ENCODE measurements around the gene CALCOCO2.
"Not testable (repeated sequence)": the region's sequence is repeated elsewhere in the genome, so short reads cannot be mapped to it uniquely, and the experiment has no call there.

- not testable (repeated sequence) for TF ChIP-seq ZBTB39 (CRISPR knock-in tag; IDR thresholded peaks at IDR 0.05)
- TF ChIP-seq, protein P1, sequence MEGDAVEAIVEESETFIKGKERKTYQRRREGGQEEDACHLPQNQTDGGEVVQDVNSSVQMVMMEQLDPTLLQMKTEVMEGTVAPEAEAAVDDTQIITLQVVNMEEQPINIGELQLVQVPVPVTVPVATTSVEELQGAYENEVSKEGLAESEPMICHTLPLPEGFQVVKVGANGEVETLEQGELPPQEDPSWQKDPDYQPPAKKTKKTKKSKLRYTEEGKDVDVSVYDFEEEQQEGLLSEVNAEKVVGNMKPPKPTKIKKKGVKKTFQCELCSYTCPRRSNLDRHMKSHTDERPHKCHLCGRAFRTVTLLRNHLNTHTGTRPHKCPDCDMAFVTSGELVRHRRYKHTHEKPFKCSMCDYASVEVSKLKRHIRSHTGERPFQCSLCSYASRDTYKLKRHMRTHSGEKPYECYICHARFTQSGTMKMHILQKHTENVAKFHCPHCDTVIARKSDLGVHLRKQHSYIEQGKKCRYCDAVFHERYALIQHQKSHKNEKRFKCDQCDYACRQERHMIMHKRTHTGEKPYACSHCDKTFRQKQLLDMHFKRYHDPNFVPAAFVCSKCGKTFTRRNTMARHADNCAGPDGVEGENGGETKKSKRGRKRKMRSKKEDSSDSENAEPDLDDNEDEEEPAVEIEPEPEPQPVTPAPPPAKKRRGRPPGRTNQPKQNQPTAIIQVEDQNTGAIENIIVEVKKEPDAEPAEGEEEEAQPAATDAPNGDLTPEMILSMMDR (CRISPR knock-in tag; IDR thresholded peaks at IDR 0.05) = not testable (repeated sequence)
These were observed 9.9 kb upstream of the CALCOCO2 start for GRCh38 chr17:48820936-48821335.
